H1 (cell line): ENCODE measurements around the gene CRYGD. TPM values are rescaled to one million over a fixed set of nuclear protein-coding genes. Genes with fewer than 3 reads are reported as not detected.

ENCODE experiments used
- CHD1 ChIP-seq: IDR thresholded peaks from 2 replicates; pipeline ENCODE4 v1.6.1; 2012; ENCODE audit warnings: low read depth, low read length, improper control_type of control experiment
- CHD7 ChIP-seq: fragments of 300-600 bp; sonication (generic); IDR thresholded peaks from 2 replicates; pipeline ENCODE4 v1.7.1; 2012; ENCODE audit warnings: low read length, moderate library complexity, mild to moderate bottlenecking, inconsistent platforms; ENCODE audit not compliant: insufficient replicate concordance
- CREB1 ChIP-seq: IDR thresholded peaks from 2 replicates; pipeline ENCODE4 v1.6.1; 2012; ENCODE audit warnings: inconsistent platforms
- E2F6 ChIP-seq: IDR thresholded peaks from 2 replicates; pipeline ENCODE4 v1.6.1; 2012; ENCODE audit warnings: inconsistent platforms
- KDM1A ChIP-seq: fragments of 200-600, 300-600 bp; sonication (generic); IDR thresholded peaks from 2 replicates; pipeline ENCODE4 v1.7.1; 2016; ENCODE audit warnings: mild to moderate bottlenecking, low read length, borderline replicate concordance
- POU5F1 ChIP-seq: IDR thresholded peaks from 2 replicates; pipeline ENCODE4 v1.6.1; 2011; ENCODE audit warnings: low read depth, mild to moderate bottlenecking, low read length, moderate library complexity
- RAD21 ChIP-seq, 2 experiments: IDR thresholded peaks in 1 of 2; conservative IDR thresholded peaks in 1 of 2; 2 replicates each; pipeline ENCODE4 v1.6.1; 2011; ENCODE audit warnings: low read depth in 2 of 2, low read length in 2 of 2, improper control_type of control experiment in 1 of 2, inconsistent platforms in 1 of 2, mild to moderate bottlenecking in 1 of 2, moderate library complexity in 1 of 2
- RXRA ChIP-seq: IDR thresholded peaks from 2 replicates; pipeline ENCODE4 v1.6.1; 2011; ENCODE audit warnings: low read depth, mild to moderate bottlenecking, low read length, moderate library complexity; ENCODE audit not compliant: insufficient read depth
- SIN3A ChIP-seq, 2 experiments: IDR thresholded peaks in 1 of 2; conservative IDR thresholded peaks in 1 of 2; 2 replicates each; pipeline ENCODE4 v1.6.1; 2011 to 2012; ENCODE audit warnings: low read length in 2 of 2, improper control_type of control experiment in 1 of 2, low read depth in 1 of 2, mild to moderate bottlenecking in 1 of 2
- polyA plus RNA-seq, 7 experiments: library from polyadenylated mRNA; depleted of rRNA in 3 of 7; stranded (reverse) in 5 of 7; unstranded in 2 of 7; fragments of >200 nt in 5 of 7; fragments of 200-250 nt in 2 of 7; gene quantifications; 1 replicate in 5 of 7; 2 replicates in 1 of 7; 4 replicates in 1 of 7; pipeline versions ENCODE4 v1.2.1 to v1.2.3, GENCODE V29; 2011 to 2013; ENCODE audit warnings: missing spikeins in 2 of 7, mixed read lengths in 2 of 7
- total RNA-seq: library from RNA; stranded (reverse); fragmentation: NEBNext Ultra II Directional; extraction: Animal tissue kit (Norgen Biotek cat#: 25700); gene quantifications from 2 replicates; pipeline ENCODE4 v1.2.1, GENCODE V29; 2021

Gene CRYGD
- total and polyA plus RNA-seq, 2 of the 8 experiments (the other 6 are each of a cell fraction or from before 2014, with no cell fraction given): 2.9 to 7.1 TPM

- TF ChIP-seq CHD7 (no peak), E2F6 (no peak), CHD1 (no peak), POU5F1 (no peak), RAD21 (IDR thresholded peaks at IDR 0.05 in 1 of 2, conservative IDR thresholded peaks at IDR 0.05 in 1 of 2; ENCODE audit: low read depth in 2 of 2, low read length in 2 of 2) (no peak), KDM1A (no peak), RXRA (no peak), CREB1 (no peak), SIN3A (conservative IDR thresholded peaks at IDR 0.05 in 1 of 2, IDR thresholded peaks at IDR 0.05 in 1 of 2; ENCODE audit: low read depth in 1 of 2, low read length in 2 of 2) (no peak)
These were observed 32.1 kb upstream of the CRYGD start (continued) for GRCh38 chr2:208156439-208156838.
